Endothelial cell of umbilical vein (primary cell): ENCODE measurements around the gene ACTR3. TPM values are rescaled to one million over a fixed set of nuclear protein-coding genes. Genes with fewer than 3 reads are reported as not detected.

ENCODE experiments used
- BruUV-seq: library from RNA; stranded (reverse); fragments of 400-500 nt; replicated peaks from 2 replicates; lab custom pipeline; 2021; lab: Mats Ljungman, UMichigan
- CTCF ChIA-PET: fragments of 300-600, 350-600 bp; sonication (Branson Sonifier 250); formaldehyde crosslinking; loops from one replicate; lab custom pipeline; 2021; ENCODE audit warnings: antibody characterized with exemption, inconsistent platforms; lab: Charles Lee
- POLR2A ChIA-PET: fragments of 300-600, 350-600 bp; sonication (Branson Sonifier 250); formaldehyde crosslinking; loops from one replicate; lab custom pipeline; 2021; ENCODE audit warnings: antibody characterized with exemption, inconsistent platforms; lab: Charles Lee
- DNase-seq: peaks from one replicate; pipeline ENCODE4 v3.0.0-alpha.2; 2011; ENCODE audit warnings: low read depth, low spot score
- FAIRE-seq: peaks from 2 replicates; lab custom pipeline; 2011; peaks lifted over from hg19 to GRCh38; lab: Jason Lieb, UNC
- H2AFZ ChIP-seq: 2 replicates; pipeline ENCODE4 v1.6.0; 2012; ENCODE audit warnings: low read depth, low read length, control low read depth, inconsistent platforms
- H3K27ac ChIP-seq: 2 replicates; pipeline ENCODE4 v1.5.1; 2011; ENCODE audit warnings: low read depth, mild to moderate bottlenecking, control low read depth, low read length, moderate library complexity; ENCODE audit not compliant: insufficient read depth
- H3K27me3 ChIP-seq, 2 experiments: 2 replicates each; pipeline versions ENCODE4 v1.6.0 to v1.6.1; 2011; ENCODE audit warnings: low read length in 2 of 2, mixed read lengths in 1 of 2; ENCODE audit not compliant: control insufficient read depth in 2 of 2, insufficient read depth in 2 of 2
- H3K36me3 ChIP-seq, 2 experiments: 2 replicates in 1 of 2; 3 replicates in 1 of 2; pipeline ENCODE4 v1.5.1; 2011; ENCODE audit warnings: low read length in 2 of 2, mild to moderate bottlenecking in 1 of 2, moderate library complexity in 1 of 2; ENCODE audit not compliant: control insufficient read depth in 2 of 2, insufficient read depth in 2 of 2; ENCODE audit errors: extremely low read depth in 1 of 2
- H3K4me1 ChIP-seq: 3 replicates; pipeline ENCODE4 v1.5.1; 2011; ENCODE audit warnings: mild to moderate bottlenecking, low read length; ENCODE audit not compliant: control insufficient read depth, insufficient read depth; ENCODE audit errors: extremely low read depth
- H3K4me2 ChIP-seq: 2 replicates; pipeline ENCODE4 v1.6.1; 2011; ENCODE audit warnings: low read length, control low read depth, mixed read lengths; ENCODE audit not compliant: insufficient read depth
- H3K4me3 ChIP-seq, 3 experiments: fragments of 200-600 bp in 1 of 3; sonication (generic), shearing (Covaris generic) in 1 of 3; replicated peaks in 1 of 3; 2 replicates each; pipeline ENCODE4 v1.5.1; 2011 to 2016; ENCODE audit warnings: control low read depth in 3 of 3, low read length in 3 of 3, mild to moderate bottlenecking in 2 of 3, inconsistent platforms in 1 of 3, low read depth in 1 of 3, moderate library complexity in 1 of 3; ENCODE audit not compliant: insufficient read depth in 1 of 3
- H3K79me2 ChIP-seq: 2 replicates; pipeline ENCODE4 v1.6.0; 2012; ENCODE audit warnings: low read length, inconsistent platforms; ENCODE audit not compliant: control insufficient read depth, insufficient read depth
- H3K9ac ChIP-seq: replicated peaks from 2 replicates; pipeline ENCODE3; 2011; ENCODE audit warnings: low read length, control low read depth; ENCODE audit not compliant: insufficient read depth; ENCODE audit errors: extremely low read depth
- H3K9me1 ChIP-seq: replicated peaks from 3 replicates; pipeline ENCODE4 v1.6.0; 2011; ENCODE audit warnings: mild to moderate bottlenecking, low read length; ENCODE audit not compliant: control insufficient read depth, insufficient read depth; ENCODE audit errors: extremely low read depth
- H3K9me3 ChIP-seq: replicated peaks from 2 replicates; pipeline ENCODE4 v1.5.1; 2012; ENCODE audit warnings: low read length, inconsistent platforms; ENCODE audit not compliant: control insufficient read depth, insufficient read depth
- H4K20me1 ChIP-seq: replicated peaks from 2 replicates; pipeline ENCODE3; 2011; ENCODE audit warnings: mild to moderate bottlenecking, low read length; ENCODE audit not compliant: control insufficient read depth, insufficient read depth; ENCODE audit errors: extremely low read depth
- FOS ChIP-seq: IDR thresholded peaks from 2 replicates; pipeline ENCODE4 v1.6.1; 2011; ENCODE audit warnings: mild to moderate bottlenecking, low read length, moderate library complexity, borderline replicate concordance; ENCODE audit not compliant: insufficient read depth
- JUN ChIP-seq: IDR thresholded peaks from 2 replicates; pipeline ENCODE4 v1.6.1; 2011; ENCODE audit warnings: borderline replicate concordance, low read depth; ENCODE audit not compliant: insufficient read length, insufficient read depth
- POLR2A ChIP-seq: IDR thresholded peaks from 2 replicates; pipeline ENCODE4 v1.6.1; 2012; ENCODE audit warnings: low read depth, mild to moderate bottlenecking, control low read depth, low read length
- POLR2AphosphoS5 ChIP-seq: IDR thresholded peaks from 2 replicates; pipeline ENCODE4 v1.6.1; 2012; ENCODE audit warnings: low read depth, mild to moderate bottlenecking, control low read depth, low read length, moderate library complexity; ENCODE audit not compliant: insufficient read depth
- dilution Hi-C: fragments of 300-500 bp; cut with MboI; formaldehyde crosslinking; loops from one replicate; pipeline ENCODE4 v1.15.0; 2019; ENCODE audit warnings: low sequenced_read_pairs; ENCODE audit not compliant: extremely low pct_ligation_motif_present
- intact Hi-C: fragments of 100-400 bp; cut with micrococcal nuclease; formaldehyde crosslinking; loops from one replicate; pipeline ENCODE4 v1.10.0; 2022
- polyA plus RNA-seq, 4 experiments: library from polyadenylated mRNA; depleted of rRNA in 3 of 4; stranded (reverse) in 3 of 4; unstranded in 1 of 4; fragments of >200 nt; gene quantifications; 2 replicates each; pipeline versions ENCODE4 v1.2.1 to v1.2.3, GENCODE V29; 2011 to 2012; ENCODE audit warnings: missing spikeins in 1 of 4
- total RNA-seq: library from RNA; stranded (reverse); gene quantifications from 2 replicates; pipeline ENCODE4 v1.2.3, GENCODE V29; 2021

ACTR3 gene
- total and polyA plus RNA-seq, 2 donors (not counting 3 experiments of a cell fraction or from before 2014, with no cell fraction given): 120 to 401 TPM

- peaks cover 61% of the 10 kb centered on the region for H3K4me1 ChIP-seq
- dilution Hi-C loops (no loop called here), intact Hi-C loops (loop anchor here (5.0 kb wide), 1 partner anchor 75 kb away; no protein-coding TSS in a partner anchor)
- FAIRE-seq: no peak
- peak overlapping the region; percentile 99 for H3K4me2 ChIP-seq
- ChIA-PET CTCF (interaction anchor here (1.7 kb wide), 1 partner anchor 10 kb away, joined by 4 read pairs; no protein-coding TSS in a partner anchor), POLR2A (no interaction called here)
- H3K27me3 ChIP-seq: no peaks in the 10 kb centered on the region
- no peak overlapping the region for H2AFZ ChIP-seq
- no TSS peak for BruUV-seq
- peaks cover 15% of the 10 kb centered on the region for H4K20me1 ChIP-seq
- H3K79me2 ChIP-seq: peaks cover 88% of the 10 kb centered on the region
- peaks cover 7% of the 10 kb centered on the region for H3K9me1 ChIP-seq
- peaks cover 0 to 2% of the 10 kb centered on the region in 2 experiments for H3K36me3 ChIP-seq
- TF ChIP-seq POLR2AphosphoS5: no peak
- no peaks in the 10 kb centered on the region for H3K9me3 ChIP-seq
- H3K4me3 ChIP-seq: peak overlapping the region in 2 of 3 experiments; percentile 99
- peak overlapping the region; percentile 94 for H3K9ac ChIP-seq
- no peak for DNase-seq
- peak overlapping the region; percentile 83 for H3K27ac ChIP-seq
Measured at GRCh38 chr2:113892004-113892710, 2.3 kb downstream of the ACTR3 start.

GRCh38 chr2:113894156-113894743 lies 4.4 kb downstream of the ACTR3 start:
- no TSS peak for BruUV-seq
- H3K4me1 ChIP-seq: peaks cover 71% of the 10 kb centered on the region
- CTCF ChIA-PET: interaction anchor here (0.9 to 2.0 kb wide), 6 partner anchors 13 to 138 kb away, joined by 3 to 7 read pairs (median 4); partner anchors contain the start of gene SLC35F5
- intact Hi-C loops (loop anchor here (1.0 to 5.0 kb wide), 2 partner anchors 73 to 138 kb away; partner anchors contain the start of gene SLC35F5), dilution Hi-C loops (no loop called here)
- POLR2A ChIA-PET: interaction anchor here (0.6 to 1.4 kb wide), 3 partner anchors 8 to 141 kb away, joined by 3 to 6 read pairs (median 4); partner anchors contain the start of gene SLC35F5
- H3K9me3 ChIP-seq: no peaks in the 10 kb centered on the region
- no peak overlapping the region for H2AFZ ChIP-seq
- FAIRE-seq (peak; percentile 50), DNase-seq (peak; percentile 48)
- peaks cover 27% of the 10 kb centered on the region for H4K20me1 ChIP-seq
- H3K9ac ChIP-seq: no peak overlapping the region
- H3K27ac ChIP-seq: peak overlapping the region; percentile 16
- TF ChIP-seq POLR2A: no peak
- TF ChIP-seq FOS: peak; percentile 79
- peak; percentile 80 for TF ChIP-seq JUN
- peak overlapping the region; percentile 58 for H3K4me2 ChIP-seq
- H3K4me3 ChIP-seq: no peak overlapping the region
- H3K36me3 ChIP-seq: peaks cover 0 to 2% of the 10 kb centered on the region in 2 experiments
- peaks cover 7% of the 10 kb centered on the region for H3K9me1 ChIP-seq
- H3K27me3 ChIP-seq: no peaks in the 10 kb centered on the region
- peaks cover 94% of the 10 kb centered on the region for H3K79me2 ChIP-seq
